Liver (tissue), 9 donors: ENCODE results near the gene PDLIM5. TPM values are rescaled to one million over a fixed set of nuclear protein-coding genes. Genes with fewer than 3 reads are reported as not detected.

ENCODE experiments used
- DNase-seq: peaks from one replicate; pipeline ENCODE4 v3.0.0-alpha.2; 2017; ENCODE audit warnings: low spot score
- H3K27ac ChIP-seq, 2 donors: one replicate each; pipeline ENCODE4 v1.7.0; 2013; ENCODE audit warnings: inconsistent platforms in 2 of 2, low read length in 2 of 2, control low read depth in 1 of 2, low read depth in 1 of 2, mild to moderate bottlenecking in 1 of 2
- H3K27me3 ChIP-seq, 4 donors: one replicate each; pipeline versions ENCODE4 v1.6.1 to v1.7.0; 2013; ENCODE audit warnings: low read length in 3 of 4, inconsistent platforms in 1 of 4, mild to moderate bottlenecking in 1 of 4, moderate library complexity in 1 of 4; ENCODE audit not compliant: control insufficient read depth in 4 of 4, insufficient read depth in 4 of 4
- H3K36me3 ChIP-seq, 4 donors: one replicate each; pipeline versions ENCODE4 v1.6.1 to v1.7.0; 2013; ENCODE audit warnings: low read length in 3 of 4, mild to moderate bottlenecking in 3 of 4, low read depth in 1 of 4, moderate library complexity in 1 of 4; ENCODE audit not compliant: control insufficient read depth in 4 of 4, insufficient read depth in 3 of 4
- H3K4me1 ChIP-seq, 4 donors: one replicate each; pipeline versions ENCODE4 v1.6.1 to v1.7.0; 2013; ENCODE audit warnings: low read length in 3 of 4, mild to moderate bottlenecking in 3 of 4, moderate library complexity in 1 of 4; ENCODE audit not compliant: control insufficient read depth in 4 of 4, insufficient read depth in 4 of 4
- H3K4me3 ChIP-seq, 3 donors: one replicate each; pipeline versions ENCODE4 v1.6.1 to v1.7.0; 2013; ENCODE audit warnings: low read length in 3 of 3, control low read depth in 1 of 3, low read depth in 1 of 3, mild to moderate bottlenecking in 1 of 3
- H3K9ac ChIP-seq, 2 donors: one replicate each; pipeline ENCODE4 v1.7.0; 2013; ENCODE audit warnings: low read length in 2 of 2, mild to moderate bottlenecking in 2 of 2, moderate library complexity in 2 of 2, control low read depth in 1 of 2, low read depth in 1 of 2
- H3K9me3 ChIP-seq, 4 donors: one replicate each; pipeline versions ENCODE4 v1.6.1 to v1.7.0; 2013; ENCODE audit warnings: low read length in 3 of 4; ENCODE audit not compliant: control insufficient read depth in 4 of 4
- ATF3 ChIP-seq: IDR thresholded peaks from 2 replicates; pipeline ENCODE4 v1.6.1; 2016; ENCODE audit warnings: antibody characterized with exemption
- CTCF ChIP-seq: fragments of 150-350 bp; IDR thresholded peaks from 2 replicates; pipeline ENCODE4 v1.5.1; 2017; ENCODE audit warnings: improper control_type of control experiment, low read depth, low read length; ENCODE audit not compliant: missing input control
- EGR1 ChIP-seq, 2 donors: IDR thresholded peaks; 2 replicates each; pipeline ENCODE4 v1.6.1; 2016 to 2018; ENCODE audit warnings: antibody characterized with exemption in 2 of 2, low read depth in 2 of 2
- FOXA1 ChIP-seq: IDR thresholded peaks from 2 replicates; pipeline ENCODE4 v1.6.1; 2016; ENCODE audit warnings: antibody characterized with exemption
- FOXA2 ChIP-seq: IDR thresholded peaks from 2 replicates; pipeline ENCODE4 v1.6.1; 2016; ENCODE audit warnings: antibody characterized with exemption
- HNF4A ChIP-seq, 2 donors: conservative IDR thresholded peaks; 2 replicates each; pipeline ENCODE4 v1.6.1; 2016; ENCODE audit warnings: antibody characterized with exemption in 2 of 2, mild to moderate bottlenecking in 2 of 2
- HNF4G ChIP-seq: IDR thresholded peaks from 2 replicates; pipeline ENCODE4 v1.6.1; 2016; ENCODE audit warnings: antibody characterized with exemption
- JUND ChIP-seq, 2 donors: IDR thresholded peaks; 2 replicates each; pipeline ENCODE4 v1.6.1; 2016; ENCODE audit warnings: antibody characterized with exemption in 2 of 2
- MAX ChIP-seq: IDR thresholded peaks from 2 replicates; pipeline ENCODE4 v1.6.1; 2016; ENCODE audit warnings: antibody characterized with exemption
- RAD21 ChIP-seq, 2 donors: IDR thresholded peaks; 2 replicates each; pipeline ENCODE4 v1.6.1; 2016; ENCODE audit warnings: antibody characterized with exemption in 2 of 2, mild to moderate bottlenecking in 2 of 2
- REST ChIP-seq: IDR thresholded peaks from 2 replicates; pipeline ENCODE4 v1.6.1; 2016; ENCODE audit warnings: antibody characterized with exemption, mild to moderate bottlenecking
- RXRA ChIP-seq, 2 donors: IDR thresholded peaks; 2 replicates each; pipeline ENCODE4 v1.6.1; 2017 to 2018; ENCODE audit warnings: antibody characterized with exemption in 2 of 2, mild to moderate bottlenecking in 1 of 2
- SP1 ChIP-seq: IDR thresholded peaks from 2 replicates; pipeline ENCODE4 v1.6.1; 2018; ENCODE audit warnings: antibody characterized with exemption, mild to moderate bottlenecking
- TAF1 ChIP-seq: conservative IDR thresholded peaks from 2 replicates; pipeline ENCODE4 v1.6.1; 2016; ENCODE audit warnings: antibody characterized with exemption, mild to moderate bottlenecking
- YY1 ChIP-seq: IDR thresholded peaks from 2 replicates; pipeline ENCODE4 v1.6.1; 2016; ENCODE audit warnings: antibody characterized with exemption, mild to moderate bottlenecking
- ZBTB33 ChIP-seq: IDR thresholded peaks from 2 replicates; pipeline ENCODE4 v1.6.1; 2016; ENCODE audit warnings: antibody characterized with exemption
- WGBS: extraction: QIAGEN DNeasy Blood & Tissue Kit; methylation state at CpG from one replicate; pipeline ENCODE4 v1.1.7; 2013; 5-methylcytosine and 5-hydroxymethylcytosine counted together
- polyA plus RNA-seq, 2 donors: library from polyadenylated mRNA; stranded (reverse) in 1 of 2; unstranded in 1 of 2; fragments of 200-250 nt in 1 of 2; fragments of >200 nt in 1 of 2; fragmentation: Nextera tagmentation in 1 of 2; extraction: Ambion mirVana in 1 of 2; gene quantifications; one replicate each; pipeline versions ENCODE4 v1.2.1 to v1.2.3, GENCODE V29; 2013 to 2015
- total RNA-seq, 2 donors: library from RNA; depleted of rRNA; stranded (reverse); fragments of >200 nt; gene quantifications; one replicate each; pipeline ENCODE4 v1.2.3, GENCODE V29; 2014
- donor health status: healthy.
- donor health status: healthy.
- donor health status: healthy.
- donor health status: healthy.
- donor health status: healthy.

Gene PDLIM5
- total and polyA plus RNA-seq, 4 donors: 19.1 to 114 (median 67.8) TPM

GRCh38 chr4:94414907-94415306, 36.8 kb upstream of the PDLIM5 start (continued):
- TF ChIP-seq MAX: no peak
- no peak for TF ChIP-seq YY1
- TF ChIP-seq JUND (IDR thresholded peaks at IDR 0.05): no peak
- TF ChIP-seq EGR1 (IDR thresholded peaks at IDR 0.05; ENCODE audit: low read depth in 2 of 2): no peak
- TF ChIP-seq RXRA (IDR thresholded peaks at IDR 0.05): no peak

GRCh38 chr4:94415448-94415847, 36.3 kb upstream of the PDLIM5 start:
- no peak for TF ChIP-seq ATF3
- no peak for TF ChIP-seq FOXA1
- no peak for TF ChIP-seq RXRA (IDR thresholded peaks at IDR 0.05)
- TF ChIP-seq JUND (IDR thresholded peaks at IDR 0.05): peak in 1 of 2 donors; percentile 15
- peak; percentile 48 to 57 for TF ChIP-seq HNF4A (conservative IDR thresholded peaks at IDR 0.05)
- no peak for TF ChIP-seq YY1
- TF ChIP-seq RAD21 (IDR thresholded peaks at IDR 0.05): no peak
- TF ChIP-seq REST: no peak
- TF ChIP-seq CTCF: no peak
- no peak for TF ChIP-seq FOXA2
- no peak for TF ChIP-seq ZBTB33
- no peaks in the 10 kb centered on the region for H3K27me3 ChIP-seq
- H3K36me3 ChIP-seq: no peaks in the 10 kb centered on the region
- H3K9ac ChIP-seq: no peak overlapping the region
- H3K27ac ChIP-seq: no peak overlapping the region
- H3K4me1 ChIP-seq: peaks cover 3 to 23% (median 14%) of the 10 kb centered on the region in 4 donors
- no peak overlapping the region for H3K4me3 ChIP-seq
- no peak for DNase-seq
- H3K9me3 ChIP-seq: no peaks in the 10 kb centered on the region
- 82% methylated on average over 3 of the region's 3 CpGs for WGBS

GRCh38 chr4:94416335-94416734, 35.4 kb upstream of the PDLIM5 start:
- Histone ChIP-seq H3K27me3 (no peaks in the 10 kb centered on the region), H3K9me3 (no peaks in the 10 kb centered on the region), H3K27ac (no peak overlapping the region), H3K36me3 (no peaks in the 10 kb centered on the region), H3K4me1 (peaks cover 3 to 19% (median 12%) of the 10 kb centered on the region in 4 donors), H3K4me3 (no peak overlapping the region), H3K9ac (no peak overlapping the region)
- no peak for DNase-seq
- 96% methylated on average over 4 of the region's 4 CpGs for WGBS
- TF ChIP-seq FOXA2 (no peak), HNF4A (conservative IDR thresholded peaks at IDR 0.05) (no peak), MAX (no peak), EGR1 (IDR thresholded peaks at IDR 0.05; ENCODE audit: low read depth in 2 of 2) (no peak), CTCF (no peak), SP1 (no peak), HNF4G (no peak), TAF1 (no peak), JUND (IDR thresholded peaks at IDR 0.05) (no peak), RXRA (IDR thresholded peaks at IDR 0.05) (no peak)
